Stimulated activated CD8-positive, alpha-beta memory T cell treated with anti-CD3 and anti-CD28 coated beads, Interleukin-4, amount 100 ng/mL, for 24 hours (primary cell): ENCODE data around the gene RASAL2.

Experiments used
- DNase-seq: peaks from one replicate; pipeline ENCODE4 v3.0.0-alpha.2; 2020; ENCODE audit warnings: low read depth

The RASAL2 gene

GRCh38 chr1:178461104-178461503, 367.2 kb downstream of the RASAL2 start:
- DNase-seq: no peak

GRCh38 chr1:178461701-178462100, 367.8 kb downstream of the RASAL2 start:
- no peak for DNase-seq

- no peak for DNase-seq
These were observed 370.2 kb downstream of the RASAL2 start for GRCh38 chr1:178464141-178464540.

- DNase-seq: no peak
These were observed 370.7 kb downstream of the RASAL2 start for GRCh38 chr1:178464566-178464965.

GRCh38 chr1:178465011-178465410, 371.1 kb downstream of the RASAL2 start:
- no peak for DNase-seq

- DNase-seq: no peak
These were observed 373.9 kb downstream of the RASAL2 start for GRCh38 chr1:178467837-178468236.

- DNase-seq: no peak
These were observed 376.6 kb downstream of the RASAL2 start for GRCh38 chr1:178470411-178470960.

- no peak for DNase-seq
These were observed 378.6 kb downstream of the RASAL2 start for GRCh38 chr1:178472531-178472930.

GRCh38 chr1:178477373-178477772, 383.5 kb downstream of the RASAL2 start:
- DNase-seq: no peak

GRCh38 chr1:178477841-178478240, 383.9 kb downstream of the RASAL2 start:
- no peak for DNase-seq

- DNase-seq: no peak
These were observed 389.5 kb downstream of the RASAL2 start for GRCh38 chr1:178483251-178483957.

GRCh38 chr1:178484698-178485225, 390.9 kb downstream of the RASAL2 start:
- DNase-seq: no peak

- no peak for DNase-seq
These were observed 391.7 kb downstream of the RASAL2 start for GRCh38 chr1:178485541-178485981.

GRCh38 chr1:178486100-178487069, 392.5 kb downstream of the RASAL2 start:
- no peak for DNase-seq

GRCh38 chr1:178487070-178487615, 393.2 kb downstream of the RASAL2 start:
- no peak for DNase-seq

- DNase-seq: no peak
These were observed 394.5 kb downstream of the RASAL2 start for GRCh38 chr1:178488393-178488792.

GRCh38 chr1:178489399-178489798, 395.5 kb downstream of the RASAL2 start:
- DNase-seq: no peak

GRCh38 chr1:178490136-178490535, 396.2 kb downstream of the RASAL2 start:
- no peak for DNase-seq

GRCh38 chr1:178490967-178491366, 397.1 kb downstream of the RASAL2 start:
- DNase-seq: no peak

- DNase-seq: no peak
These were observed 397.8 kb downstream of the RASAL2 start for GRCh38 chr1:178491721-178492120.

- DNase-seq: no peak
These were observed 398.4 kb downstream of the RASAL2 start for GRCh38 chr1:178492341-178492740.

GRCh38 chr1:178493301-178493741, 399.4 kb downstream of the RASAL2 start:
- no peak for DNase-seq
